Measurements from ENCODE around the gene ARHGAP1.

ARHGAP1 gene

DNA sequence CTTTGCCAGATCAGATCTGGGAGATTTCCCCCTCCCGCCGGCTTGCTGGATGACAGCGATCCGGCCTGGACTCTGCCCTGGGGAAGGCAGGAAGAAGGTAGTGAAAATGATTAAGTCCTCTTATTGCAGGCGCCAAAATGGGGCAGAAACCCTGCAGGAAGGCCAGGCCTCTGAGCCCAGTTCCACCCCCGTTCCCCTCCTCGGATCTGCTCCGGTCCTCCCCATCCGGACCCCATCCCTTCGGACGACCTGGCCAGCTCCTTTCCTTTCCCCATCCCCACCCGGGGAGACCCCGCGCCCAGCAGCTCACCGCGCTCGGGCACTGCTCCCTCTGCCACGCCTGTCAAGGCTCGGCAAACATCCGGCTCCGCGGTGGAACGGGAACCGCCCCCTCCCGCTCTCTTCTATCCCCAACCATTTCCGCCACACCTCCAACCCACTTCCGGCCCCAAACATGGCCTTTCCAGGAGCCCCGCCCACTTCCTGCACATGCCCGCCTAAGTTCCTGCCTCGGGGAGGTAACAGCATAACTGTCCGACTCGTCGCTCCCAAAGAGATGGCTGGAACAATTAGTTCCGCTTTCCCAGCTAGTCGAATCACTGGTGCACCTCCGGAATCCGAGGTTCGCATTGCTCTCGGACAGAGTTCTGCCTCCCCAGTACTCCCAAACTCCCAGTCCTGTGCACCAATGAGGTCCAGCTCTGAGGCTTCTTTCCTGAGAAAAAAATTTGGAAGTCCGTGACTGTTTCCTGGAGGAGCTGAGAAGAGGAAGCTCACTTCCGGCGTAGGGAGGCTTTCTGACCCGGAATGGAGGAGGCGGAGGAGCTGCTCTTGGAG is at the start of gene ARHGAP1, which contains the start of gene ZNF408:
Gene ARHGAP1, minus strand, starts transcription at position 379 of the 837 bp plus-strand sequence. CDS start 4,512 bp downstream, outside the sequence.
Gene ZNF408, plus strand, starts transcription at position 791 of the 837 bp plus-strand sequence. Its CDS starts 17 bp downstream, at position 808.
- peak; percentile 99 for DNase-seq

DNA sequence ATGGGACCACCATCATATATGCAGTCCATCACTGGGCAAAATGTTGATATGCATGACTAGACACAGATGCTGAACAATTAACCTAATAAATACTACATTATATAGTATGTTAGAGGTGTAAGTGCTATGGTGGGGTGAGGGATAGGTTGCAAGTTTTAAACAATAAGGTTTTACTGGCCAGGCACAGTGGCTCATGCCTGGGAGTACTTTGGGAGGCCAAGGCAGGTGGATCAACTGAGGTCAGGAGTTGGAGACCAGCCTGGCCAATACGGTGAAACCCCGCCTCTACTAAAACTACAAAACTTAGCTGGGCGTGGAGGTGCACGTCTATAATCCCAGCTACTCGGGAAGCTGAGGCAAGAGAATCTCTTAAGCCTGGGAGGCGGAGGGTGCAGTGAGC is 46.7 kb upstream of the ARHGAP1 start:
- no peak for DNase-seq

DNA sequence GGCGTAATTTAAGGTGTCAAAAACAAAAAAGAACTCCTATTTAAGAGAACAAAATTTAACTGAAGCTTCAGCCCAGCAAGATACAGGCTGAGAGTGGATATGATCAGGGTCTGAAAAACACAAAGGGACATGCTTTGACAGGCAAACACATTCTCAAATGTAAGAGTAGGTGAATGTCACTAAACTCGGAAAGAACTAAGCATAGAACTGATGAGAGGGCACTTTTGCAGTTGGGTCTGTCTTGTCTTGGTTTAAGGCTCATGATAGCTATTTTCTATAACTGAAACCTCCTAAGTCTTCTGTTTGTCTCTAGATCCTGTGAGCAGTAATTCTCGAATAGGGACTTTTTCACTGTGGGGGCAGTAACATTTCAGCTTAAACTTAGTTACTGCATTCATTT is 45.6 kb upstream of the ARHGAP1 start:
- DNase-seq = no peak

DNA sequence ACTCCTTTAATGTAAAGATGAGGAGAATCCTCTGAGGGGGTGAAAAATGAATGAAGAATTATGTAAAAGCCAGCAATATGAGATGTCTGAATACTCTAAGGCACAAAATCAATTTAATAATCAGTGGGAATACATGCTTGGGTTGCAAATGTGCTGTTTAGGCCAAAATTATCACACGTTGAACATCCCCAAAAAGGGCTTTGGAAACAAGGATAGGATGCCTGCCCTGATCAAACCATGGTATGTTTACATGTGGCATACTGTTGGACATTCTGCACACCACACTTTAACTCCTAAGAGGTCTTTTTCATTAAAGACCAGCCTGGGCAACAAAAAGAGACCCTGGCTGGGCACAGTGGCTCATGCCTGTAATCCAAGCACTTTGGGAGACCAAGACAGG is 44.9 kb upstream of the ARHGAP1 start:
- DNase-seq = no peak

DNA sequence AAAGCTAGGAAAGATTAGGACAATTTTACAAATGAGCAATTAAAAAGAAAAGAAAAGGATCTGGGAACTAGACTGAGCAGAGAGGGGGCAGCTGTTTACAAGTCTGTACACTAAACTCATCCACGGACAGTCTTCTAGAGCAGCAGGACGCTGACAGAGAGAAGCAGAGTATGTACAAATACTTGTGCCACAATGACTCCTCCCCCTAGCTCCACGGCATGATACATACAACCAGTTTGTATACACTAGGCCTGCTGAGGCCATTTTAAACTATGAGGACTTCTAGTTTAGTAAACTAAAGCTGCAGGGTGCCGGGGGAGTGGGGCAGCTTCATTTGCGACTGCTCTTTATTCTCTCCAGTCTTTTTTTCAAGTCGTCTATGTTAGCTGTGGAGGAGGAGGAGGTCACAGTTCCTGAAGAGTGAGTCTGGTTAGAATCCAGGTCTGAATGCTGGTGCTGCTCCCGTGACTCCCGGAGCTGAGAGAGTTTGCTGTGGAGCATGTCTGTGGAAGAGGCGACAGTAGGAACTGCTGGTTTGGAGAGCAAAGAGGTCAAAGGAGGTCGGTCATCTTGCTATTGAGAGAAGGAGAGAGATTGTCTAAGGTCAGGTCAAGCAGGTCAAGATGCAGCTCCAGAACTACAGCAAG is 43.4 kb upstream of the ARHGAP1 start:
- no peak for DNase-seq

DNA sequence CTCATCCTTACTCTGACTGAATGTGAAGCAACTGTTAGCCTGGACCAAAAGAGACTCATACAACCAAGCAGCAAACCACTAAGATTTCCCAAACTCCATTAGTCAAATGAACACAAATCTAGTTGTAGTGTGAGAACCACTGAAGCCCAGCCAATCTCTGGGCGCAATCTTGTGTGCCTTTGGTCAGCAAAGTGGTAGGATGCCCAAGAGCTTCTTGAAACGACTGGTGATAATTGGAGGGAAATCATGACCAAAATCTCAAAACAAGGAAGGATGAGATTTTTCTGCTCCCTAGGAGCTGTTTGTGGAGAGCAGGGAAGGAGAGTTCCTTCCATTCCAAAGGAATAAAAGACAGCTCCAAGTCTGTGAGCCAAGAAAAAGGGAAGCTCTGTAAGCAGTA is 42.6 kb upstream of the ARHGAP1 start:
- no peak for DNase-seq

DNA sequence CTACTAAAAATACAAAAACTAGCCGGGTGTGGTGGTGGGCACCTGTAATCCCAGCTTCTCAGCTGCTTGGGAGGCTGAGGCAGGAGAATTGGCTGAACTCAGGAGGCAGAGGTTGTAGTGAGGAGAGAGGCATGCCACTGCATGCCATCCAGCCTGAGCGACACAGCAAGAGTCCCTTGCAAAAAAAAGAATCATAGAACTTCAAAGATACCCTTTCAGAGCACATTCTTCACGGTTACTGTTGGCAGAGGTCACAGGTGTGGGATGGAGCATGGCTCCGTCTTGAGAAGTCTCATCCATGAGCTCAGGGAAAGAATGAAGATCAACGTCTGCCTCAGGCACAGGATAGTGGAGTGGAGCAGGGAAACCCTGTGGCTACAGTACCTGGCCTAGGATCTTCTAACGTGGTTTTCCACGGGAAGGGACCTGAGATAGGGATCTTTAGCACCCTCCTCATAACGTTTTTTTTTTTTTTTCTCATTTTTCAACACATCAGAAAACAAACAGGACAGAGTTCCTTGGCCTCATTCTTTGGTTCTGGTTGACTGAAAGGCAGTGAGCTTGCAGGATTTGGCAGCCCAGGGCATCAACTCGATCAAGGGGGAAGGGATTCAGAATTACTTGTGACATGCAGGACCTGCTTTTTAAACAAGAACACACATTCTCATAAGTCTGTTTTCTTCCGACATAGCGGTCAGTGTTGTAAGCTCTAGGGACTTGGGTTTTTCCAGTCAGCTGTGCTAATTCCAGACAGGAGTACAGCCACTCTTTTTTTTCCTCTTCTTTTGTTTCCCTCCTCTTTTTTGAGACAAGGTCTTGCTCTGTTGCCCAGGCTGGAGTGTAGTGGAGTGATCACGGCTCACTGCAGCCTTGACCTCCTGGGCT is 41.4 kb upstream of the ARHGAP1 start:
- DNase-seq = no peak

DNA sequence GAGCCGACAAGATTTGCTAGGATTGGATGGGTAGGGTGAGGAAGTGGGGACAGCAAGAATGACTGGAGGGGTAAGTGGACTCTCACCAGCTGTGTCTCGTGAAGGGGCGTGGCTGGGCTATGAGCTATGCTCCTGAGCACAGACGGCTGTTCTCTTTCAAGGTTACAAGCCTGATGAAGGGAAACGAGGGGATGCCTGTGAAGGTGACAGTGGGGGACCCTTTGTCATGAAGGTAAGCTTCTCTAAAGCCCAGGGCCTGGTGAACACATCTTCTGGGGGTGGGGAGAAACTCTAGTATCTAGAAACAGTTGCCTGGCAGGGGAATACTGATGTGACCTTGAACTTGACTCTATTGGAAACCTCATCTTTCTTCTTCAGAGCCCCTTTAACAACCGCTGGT is 38.5 kb upstream of the ARHGAP1 start:
- DNase-seq = no peak

DNA sequence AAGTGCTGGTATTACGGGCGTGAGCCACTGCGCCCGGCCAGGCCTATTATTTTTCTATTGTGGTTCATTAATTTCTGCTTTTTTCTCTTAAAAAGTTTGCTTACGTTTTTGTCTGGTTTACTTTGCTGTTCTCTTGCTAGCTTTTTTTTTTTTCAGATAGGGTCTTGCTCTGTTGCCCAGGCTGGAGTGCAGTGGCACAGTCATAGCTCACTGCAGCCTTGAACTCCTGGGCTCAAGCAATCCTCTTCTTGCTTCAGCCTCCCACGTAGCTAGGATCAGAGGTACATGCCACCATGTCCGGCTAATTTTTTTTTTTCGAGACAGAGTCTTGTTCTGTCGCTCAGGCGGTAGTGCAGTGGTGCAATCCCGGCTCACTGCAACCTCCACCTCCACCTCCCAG is 37.3 kb upstream of the ARHGAP1 start:
- DNase-seq = no peak

DNA sequence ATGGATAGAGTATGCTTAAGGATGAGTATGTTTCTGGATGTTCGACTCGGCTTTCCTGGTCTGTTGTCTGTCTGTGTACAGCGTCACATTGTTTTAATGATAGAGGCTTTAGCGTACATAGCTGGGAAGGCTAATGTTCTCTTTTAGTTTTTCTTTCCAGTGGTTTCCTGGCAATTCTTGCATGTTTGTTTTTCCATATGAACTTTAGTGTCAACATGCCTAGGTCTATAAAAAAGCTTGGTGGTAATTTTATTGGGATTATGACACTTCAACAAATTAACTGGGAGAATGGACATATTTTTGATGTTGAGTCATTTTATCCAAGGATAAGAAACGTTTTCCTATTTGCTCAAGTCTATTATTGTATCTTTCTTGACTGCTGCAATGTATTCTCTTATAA is 36.2 kb upstream of the ARHGAP1 start:
- DNase-seq = no peak

DNA sequence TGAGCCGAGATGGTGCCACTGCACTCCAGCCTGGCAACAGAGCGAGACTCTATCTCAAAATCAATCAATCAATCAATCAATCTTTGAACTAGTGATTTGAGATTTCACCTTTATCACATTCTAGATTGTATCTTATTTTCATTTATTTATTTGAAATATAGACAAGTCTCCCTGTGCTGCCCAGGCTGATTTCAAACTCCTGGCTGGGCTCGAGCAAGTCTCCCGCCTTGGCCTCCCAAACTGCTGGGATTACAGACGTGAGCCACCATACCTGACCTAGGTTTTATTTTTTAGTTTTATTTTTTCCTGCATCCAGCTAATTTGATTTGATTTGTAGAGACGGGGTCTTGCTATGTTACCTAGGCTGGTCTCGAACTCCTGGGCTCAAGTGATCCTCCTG is 35.7 kb upstream of the ARHGAP1 start:
- DNase-seq = no peak

DNA sequence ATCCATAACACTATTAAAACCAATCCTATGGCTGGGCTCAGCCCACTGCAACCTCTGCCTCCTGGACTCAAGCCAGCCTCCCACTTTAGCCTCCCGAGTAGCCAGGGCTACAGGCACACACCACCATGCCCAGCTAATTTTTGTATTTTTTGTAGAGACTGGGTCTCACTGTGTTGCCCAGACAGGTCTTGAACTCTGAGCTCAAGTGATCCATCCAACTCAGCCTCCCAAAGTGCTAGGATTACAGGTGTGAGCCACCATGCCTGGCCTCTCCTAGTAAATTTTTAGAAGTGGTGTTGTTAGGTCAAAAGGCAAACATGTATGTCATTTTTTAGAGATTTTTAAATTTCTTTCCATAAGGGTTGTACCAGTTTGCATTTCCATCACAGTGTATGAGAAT is 32.8 kb upstream of the ARHGAP1 start:
- DNase-seq = no peak

DNA sequence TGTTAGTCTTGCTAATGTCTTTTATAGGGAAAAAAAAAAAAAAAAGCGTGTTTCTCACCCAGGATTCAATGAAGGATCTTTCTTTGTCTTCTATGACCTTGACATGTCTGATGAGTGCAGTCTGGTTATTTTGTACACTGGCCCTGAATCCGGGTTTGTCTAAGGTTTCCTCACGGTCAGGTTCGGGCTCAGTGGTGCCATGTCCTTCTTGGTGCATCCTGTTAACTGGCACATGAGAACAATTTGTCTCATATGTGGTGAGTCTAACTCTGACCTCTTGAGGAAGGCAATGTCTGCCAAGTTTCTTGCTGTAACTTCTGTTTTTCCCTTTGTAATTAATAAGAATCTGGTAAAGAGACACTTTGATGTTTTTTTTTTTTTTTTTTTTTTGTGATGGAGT is 31.1 kb upstream of the ARHGAP1 start:
- DNase-seq = no peak

DNA sequence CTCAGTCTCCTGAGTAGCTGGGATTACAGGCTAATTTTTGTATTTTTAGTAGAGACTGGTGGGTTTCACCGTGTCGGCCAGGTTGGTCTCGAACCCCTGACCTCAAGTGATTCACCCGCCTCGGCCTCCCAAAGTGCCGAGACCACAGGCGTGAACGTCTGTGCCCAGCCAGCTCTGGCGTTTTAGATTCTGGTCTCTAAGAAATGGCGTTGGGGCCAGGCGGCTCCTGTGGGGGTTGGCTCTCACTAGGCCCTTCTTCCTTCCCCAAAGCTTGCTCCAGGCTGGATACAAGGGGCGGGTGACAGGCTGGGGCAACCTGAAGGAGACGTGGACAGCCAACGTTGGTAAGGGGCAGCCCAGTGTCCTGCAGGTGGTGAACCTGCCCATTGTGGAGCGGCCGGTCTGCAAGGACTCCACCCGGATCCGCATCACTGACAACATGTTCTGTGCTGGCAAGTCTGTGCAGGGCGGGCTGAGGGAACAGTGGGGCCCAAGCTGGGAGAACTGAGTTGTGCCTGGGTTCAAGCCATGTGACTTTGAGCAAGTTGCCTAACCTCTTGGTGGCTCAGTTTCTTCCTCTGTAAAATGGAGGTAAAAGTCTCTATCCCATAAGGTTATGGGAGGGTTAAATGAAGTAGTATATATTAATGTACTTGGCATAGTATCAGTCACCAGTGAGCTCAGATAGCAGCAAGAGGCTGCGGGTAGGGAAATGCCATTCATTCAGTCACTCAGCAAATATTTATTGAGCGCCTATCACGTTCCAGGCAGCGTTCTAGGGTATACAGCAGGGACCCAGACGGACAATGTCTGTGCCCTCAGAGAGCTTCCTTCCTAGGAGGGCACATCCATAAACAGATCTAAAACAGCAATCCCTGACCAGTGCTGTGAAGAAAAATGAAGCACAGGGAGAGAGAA is 28.9 kb upstream of the ARHGAP1 start:
- no peak for DNase-seq

DNA sequence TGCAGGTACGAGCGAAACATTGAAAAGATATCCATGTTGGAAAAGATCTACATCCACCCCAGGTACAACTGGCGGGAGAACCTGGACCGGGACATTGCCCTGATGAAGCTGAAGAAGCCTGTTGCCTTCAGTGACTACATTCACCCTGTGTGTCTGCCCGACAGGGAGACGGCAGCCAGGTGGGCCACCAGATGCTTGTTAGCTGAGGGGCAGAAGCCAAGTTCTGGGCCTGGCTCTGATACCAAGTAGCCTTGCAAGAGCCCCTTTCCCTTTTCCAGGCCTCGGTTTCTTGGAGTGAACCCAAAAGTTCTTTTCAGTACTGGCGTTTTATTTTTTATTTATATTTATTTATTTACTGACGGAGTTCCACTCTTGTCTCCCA is 28.2 kb upstream of the ARHGAP1 start:
- DNase-seq = no peak

DNA sequence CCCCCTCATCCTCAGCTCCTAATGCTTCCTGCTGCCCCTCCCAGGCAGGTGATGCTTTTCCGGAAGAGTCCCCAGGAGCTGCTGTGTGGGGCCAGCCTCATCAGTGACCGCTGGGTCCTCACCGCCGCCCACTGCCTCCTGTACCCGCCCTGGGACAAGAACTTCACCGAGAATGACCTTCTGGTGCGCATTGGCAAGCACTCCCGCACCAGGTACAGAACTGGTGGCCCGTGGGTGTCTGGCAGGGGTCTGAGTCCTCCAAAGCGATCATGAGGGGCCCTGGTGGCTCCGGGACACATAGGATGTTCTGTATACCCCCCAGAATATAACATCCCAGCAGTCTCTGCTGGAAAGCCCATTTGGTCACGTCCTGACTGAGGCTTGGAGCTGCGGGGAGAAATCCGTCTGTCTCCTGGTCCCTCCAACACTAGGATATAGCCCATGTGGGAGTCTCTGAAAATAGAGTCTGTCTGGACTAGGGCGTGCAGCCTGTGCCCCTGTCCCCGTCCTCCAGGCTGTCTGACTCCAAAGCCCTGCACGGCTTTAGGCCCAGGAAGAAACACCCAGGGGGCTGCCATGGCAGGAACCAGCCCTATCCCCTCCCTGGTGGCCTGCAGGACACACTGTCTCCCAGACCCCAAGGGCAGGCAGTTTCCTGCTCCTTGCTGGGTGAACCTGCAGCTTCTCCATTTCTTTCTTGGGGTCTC is 27.7 kb upstream of the ARHGAP1 start:
- DNase-seq = no peak

DNA sequence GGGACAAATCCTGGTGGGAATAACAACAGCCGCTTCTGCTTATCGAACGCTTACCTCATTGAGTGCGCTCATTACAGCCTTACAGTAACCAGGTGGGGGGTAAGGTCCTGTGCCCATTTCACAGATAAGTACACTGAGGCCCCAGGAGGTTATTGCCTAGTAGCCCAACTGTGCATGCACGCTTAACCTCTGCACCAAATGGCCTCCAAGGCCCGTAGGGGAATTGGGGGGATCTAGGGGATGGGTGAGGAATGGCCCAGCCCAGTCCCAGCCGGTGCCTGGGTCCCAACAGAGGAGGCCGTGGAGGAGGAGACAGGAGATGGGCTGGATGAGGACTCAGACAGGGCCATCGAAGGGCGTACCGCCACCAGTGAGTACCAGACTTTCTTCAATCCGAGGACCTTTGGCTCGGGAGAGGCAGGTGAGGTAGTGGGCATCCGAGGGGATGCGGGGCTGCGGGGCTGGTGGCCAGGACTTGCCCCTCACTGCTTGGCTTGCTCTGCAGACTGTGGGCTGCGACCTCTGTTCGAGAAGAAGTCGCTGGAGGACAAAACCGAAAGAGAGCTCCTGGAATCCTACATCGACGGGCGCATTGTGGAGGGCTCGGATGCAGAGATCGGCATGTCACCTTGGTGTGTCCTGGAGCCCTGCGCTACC is 25.9 kb upstream of the ARHGAP1 start:
- DNase-seq = no peak

DNA sequence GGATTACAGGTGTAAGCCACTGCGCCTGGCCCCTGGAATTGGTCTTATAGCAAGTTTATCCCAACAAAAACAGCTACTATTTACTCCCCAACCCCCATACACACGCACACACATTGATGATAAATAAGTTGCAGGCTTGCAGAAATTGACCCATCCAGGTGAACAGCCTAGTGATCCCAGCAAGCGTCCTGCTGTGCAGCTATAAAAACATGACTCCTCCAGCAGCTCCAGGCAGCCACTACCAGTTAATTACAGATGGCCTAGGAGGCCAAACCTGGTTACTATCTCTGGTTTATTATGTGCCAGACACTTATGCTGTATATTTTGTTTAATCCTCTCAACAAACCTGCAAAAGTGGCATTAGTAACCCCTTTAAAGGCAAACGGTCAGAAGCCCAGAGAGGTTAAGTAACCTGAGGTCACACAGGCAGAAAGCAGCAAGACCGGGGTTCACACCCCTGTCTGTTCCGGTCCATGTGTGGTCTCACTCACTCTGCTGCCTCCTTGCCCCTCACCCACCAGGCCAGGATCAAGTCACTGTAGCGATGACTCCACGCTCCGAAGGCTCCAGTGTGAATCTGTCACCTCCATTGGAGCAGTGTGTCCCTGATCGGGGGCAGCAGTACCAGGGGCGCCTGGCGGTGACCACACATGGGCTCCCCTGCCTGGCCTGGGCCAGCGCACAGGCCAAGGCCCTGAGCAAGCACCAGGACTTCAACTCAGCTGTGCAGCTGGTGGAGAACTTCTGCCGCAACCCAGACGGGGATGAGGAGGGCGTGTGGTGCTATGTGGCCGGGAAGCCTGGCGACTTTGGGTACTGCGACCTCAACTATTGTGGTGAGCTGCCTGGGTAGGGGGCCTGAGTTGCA is 25.2 kb upstream of the ARHGAP1 start:
- no peak for DNase-seq

DNA sequence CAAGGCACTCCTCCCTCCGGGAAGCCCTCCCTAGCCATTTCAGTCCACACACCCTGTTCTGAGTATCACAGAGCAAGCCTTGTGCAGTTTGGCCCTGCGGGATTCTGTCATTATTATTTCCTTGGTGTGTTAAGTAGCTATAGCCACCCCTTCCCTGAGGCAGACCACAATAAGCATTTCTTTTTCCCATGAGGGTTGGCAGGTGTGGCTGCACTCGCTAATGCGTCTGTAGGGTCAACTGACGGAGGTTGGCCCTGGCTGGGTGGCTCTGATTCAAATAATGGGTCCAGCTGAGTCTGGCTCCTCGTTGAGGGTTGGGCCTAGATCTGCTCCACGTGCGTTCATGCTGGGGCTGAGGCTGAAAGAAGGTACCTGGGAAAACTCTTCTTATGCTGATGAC is 23.7 kb upstream of the ARHGAP1 start:
- no peak for DNase-seq

DNA sequence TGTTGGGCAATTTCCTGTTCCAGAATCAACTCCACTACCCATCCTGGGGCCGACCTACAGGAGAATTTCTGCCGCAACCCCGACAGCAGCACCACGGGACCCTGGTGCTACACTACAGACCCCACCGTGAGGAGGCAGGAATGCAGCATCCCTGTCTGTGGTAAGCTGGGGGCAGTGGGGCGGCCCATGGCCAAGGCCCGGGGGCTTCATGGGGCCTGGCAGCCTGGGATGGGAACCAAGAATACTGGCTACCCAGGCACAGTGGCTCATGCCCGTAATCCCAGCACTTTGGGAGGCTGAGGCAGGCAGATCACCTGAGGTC is 22.9 kb upstream of the ARHGAP1 start:
- no peak for DNase-seq
